ENCODE results near the gene MLYCD.
A peak's percentile ranks its signal among the peaks of the same experiment; 100 is the strongest.

MLYCD gene

GRCh38 chr16:83882163-83882885 lies 16.6 kb upstream of the MLYCD start:
- TF ChIP-seq, protein P1, sequence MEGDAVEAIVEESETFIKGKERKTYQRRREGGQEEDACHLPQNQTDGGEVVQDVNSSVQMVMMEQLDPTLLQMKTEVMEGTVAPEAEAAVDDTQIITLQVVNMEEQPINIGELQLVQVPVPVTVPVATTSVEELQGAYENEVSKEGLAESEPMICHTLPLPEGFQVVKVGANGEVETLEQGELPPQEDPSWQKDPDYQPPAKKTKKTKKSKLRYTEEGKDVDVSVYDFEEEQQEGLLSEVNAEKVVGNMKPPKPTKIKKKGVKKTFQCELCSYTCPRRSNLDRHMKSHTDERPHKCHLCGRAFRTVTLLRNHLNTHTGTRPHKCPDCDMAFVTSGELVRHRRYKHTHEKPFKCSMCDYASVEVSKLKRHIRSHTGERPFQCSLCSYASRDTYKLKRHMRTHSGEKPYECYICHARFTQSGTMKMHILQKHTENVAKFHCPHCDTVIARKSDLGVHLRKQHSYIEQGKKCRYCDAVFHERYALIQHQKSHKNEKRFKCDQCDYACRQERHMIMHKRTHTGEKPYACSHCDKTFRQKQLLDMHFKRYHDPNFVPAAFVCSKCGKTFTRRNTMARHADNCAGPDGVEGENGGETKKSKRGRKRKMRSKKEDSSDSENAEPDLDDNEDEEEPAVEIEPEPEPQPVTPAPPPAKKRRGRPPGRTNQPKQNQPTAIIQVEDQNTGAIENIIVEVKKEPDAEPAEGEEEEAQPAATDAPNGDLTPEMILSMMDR (conservative IDR thresholded peaks at IDR 0.05; ENCODE audit: control insufficient read depth, insufficient read depth, low read depth, low read length): no peak
- DNase-seq (ENCODE audit: low read depth): no peak
- no peak overlapping the region for H3K4me3 ChIP-seq (ENCODE audit: control insufficient read depth, low read depth, low read length)

- TF ChIP-seq, protein P1 (conservative IDR thresholded peaks at IDR 0.05; ENCODE audit: control insufficient read depth, insufficient read depth, low read depth, low read length): no peak
- H3K4me3 ChIP-seq (ENCODE audit: control insufficient read depth, low read depth, low read length): no peak overlapping the region
- no peak for DNase-seq (ENCODE audit: low read depth)
These were observed 12.5 kb upstream of the MLYCD start for GRCh38 chr16:83886199-83886971.

- TF ChIP-seq, protein P1 (conservative IDR thresholded peaks at IDR 0.05; ENCODE audit: control insufficient read depth, insufficient read depth, low read depth, low read length): peak; percentile 37
- DNase-seq (ENCODE audit: low read depth): peak; percentile 27
- H3K4me3 ChIP-seq (ENCODE audit: control insufficient read depth, low read depth, low read length): no peak overlapping the region
These were observed 11.8 kb upstream of the MLYCD start for GRCh38 chr16:83887080-83887479.

- peak; percentile 8 for DNase-seq (ENCODE audit: low read depth)
- TF ChIP-seq, protein P1 (conservative IDR thresholded peaks at IDR 0.05; ENCODE audit: control insufficient read depth, insufficient read depth, low read depth, low read length): no peak
- H3K4me3 ChIP-seq (ENCODE audit: control insufficient read depth, low read depth, low read length): no peak overlapping the region
These were observed 11.4 kb upstream of the MLYCD start for GRCh38 chr16:83887564-83887963.

- no peak overlapping the region for H3K4me3 ChIP-seq (ENCODE audit: control insufficient read depth, low read depth, low read length)
- TF ChIP-seq, protein P1 (conservative IDR thresholded peaks at IDR 0.05; ENCODE audit: control insufficient read depth, insufficient read depth, low read depth, low read length): no peak
- DNase-seq (ENCODE audit: low read depth): no peak
These were observed 10.3 kb upstream of the MLYCD start for GRCh38 chr16:83888672-83889044.

- no peak for DNase-seq (ENCODE audit: low read depth)
- TF ChIP-seq, protein P1 (conservative IDR thresholded peaks at IDR 0.05; ENCODE audit: control insufficient read depth, insufficient read depth, low read depth, low read length): no peak
- no peak overlapping the region for H3K4me3 ChIP-seq (ENCODE audit: control insufficient read depth, low read depth, low read length)
These were observed 8.6 kb upstream of the MLYCD start for GRCh38 chr16:83890359-83890758.

Measured in fibroblast of mammary gland (primary cell).